Measurements from ENCODE around the gene OGA.
"Not testable (repeated sequence)": the region's sequence is repeated elsewhere in the genome, so short reads cannot be mapped to it uniquely, and the experiment has no call there.

Gene OGA

DNA sequence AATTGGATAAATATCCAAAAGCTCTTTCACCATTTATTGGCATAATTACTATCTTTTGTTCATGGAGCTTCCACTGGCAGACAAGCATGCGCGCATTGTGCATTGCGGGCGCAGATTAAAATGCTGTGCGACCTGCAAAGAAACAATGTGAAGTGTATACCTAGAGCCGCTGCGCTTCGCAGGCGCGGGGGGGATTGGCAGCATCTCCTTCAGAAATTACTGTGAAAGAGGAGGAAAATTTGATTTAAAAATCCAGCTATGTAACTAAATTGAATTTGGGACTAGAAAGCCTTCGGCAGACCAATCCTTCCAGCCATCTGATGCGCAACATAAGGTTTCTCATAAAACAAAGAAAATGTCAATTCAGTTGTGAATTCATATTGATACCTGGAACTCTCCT lies 24.7 kb downstream of the OGA start:
- DNase-seq: no peak

DNA sequence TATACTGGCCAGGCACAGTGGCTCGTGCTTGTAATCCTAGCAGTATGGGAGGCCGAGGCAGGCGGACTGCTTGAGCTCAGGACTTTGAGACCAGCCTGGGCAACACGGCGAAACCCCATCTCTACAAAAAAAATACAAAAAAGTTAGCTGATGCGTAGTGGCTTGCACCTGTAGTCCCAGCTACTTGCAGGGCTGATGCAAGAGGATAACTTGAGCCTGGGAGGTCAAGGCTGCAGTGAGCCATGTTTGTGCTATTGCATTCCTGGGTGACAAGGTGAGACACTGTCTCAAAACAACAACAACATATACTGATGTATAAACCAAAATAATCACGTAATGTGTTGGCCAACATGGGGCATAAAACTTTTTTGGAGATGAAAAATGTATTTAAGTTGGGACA lies 28.6 kb downstream of the OGA start:
- DNase-seq: no peak

GRCh38 chr10:101789231-101789630 lies 29.0 kb downstream of the OGA start:
- DNase-seq: not testable (repeated sequence)

- no peak for DNase-seq
These were observed 32.4 kb downstream of the OGA start for GRCh38 chr10:101785801-101786200.

DNA sequence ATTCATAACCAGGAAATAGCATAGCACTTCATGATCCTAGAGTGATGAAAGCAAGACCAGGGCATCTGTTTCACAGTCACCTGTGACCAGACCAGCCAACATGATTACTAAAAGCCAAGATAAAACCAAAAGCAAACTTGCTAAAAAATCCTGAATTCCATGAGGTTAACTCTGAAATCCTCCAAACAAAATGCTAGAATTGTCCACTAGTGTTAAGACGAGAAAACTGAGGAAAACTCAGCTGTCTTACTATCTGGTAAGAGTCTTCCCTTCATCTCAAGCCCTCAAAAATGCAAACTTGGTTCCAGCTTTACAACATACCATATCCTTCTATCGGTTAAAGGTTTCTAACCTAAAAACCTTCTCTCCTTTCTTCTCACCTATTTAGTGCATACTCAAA lies 33.7 kb downstream of the OGA start:
- DNase-seq: no peak

- no peak for DNase-seq
These were observed 34.5 kb downstream of the OGA start for GRCh38 chr10:101783736-101784118.

DNA sequence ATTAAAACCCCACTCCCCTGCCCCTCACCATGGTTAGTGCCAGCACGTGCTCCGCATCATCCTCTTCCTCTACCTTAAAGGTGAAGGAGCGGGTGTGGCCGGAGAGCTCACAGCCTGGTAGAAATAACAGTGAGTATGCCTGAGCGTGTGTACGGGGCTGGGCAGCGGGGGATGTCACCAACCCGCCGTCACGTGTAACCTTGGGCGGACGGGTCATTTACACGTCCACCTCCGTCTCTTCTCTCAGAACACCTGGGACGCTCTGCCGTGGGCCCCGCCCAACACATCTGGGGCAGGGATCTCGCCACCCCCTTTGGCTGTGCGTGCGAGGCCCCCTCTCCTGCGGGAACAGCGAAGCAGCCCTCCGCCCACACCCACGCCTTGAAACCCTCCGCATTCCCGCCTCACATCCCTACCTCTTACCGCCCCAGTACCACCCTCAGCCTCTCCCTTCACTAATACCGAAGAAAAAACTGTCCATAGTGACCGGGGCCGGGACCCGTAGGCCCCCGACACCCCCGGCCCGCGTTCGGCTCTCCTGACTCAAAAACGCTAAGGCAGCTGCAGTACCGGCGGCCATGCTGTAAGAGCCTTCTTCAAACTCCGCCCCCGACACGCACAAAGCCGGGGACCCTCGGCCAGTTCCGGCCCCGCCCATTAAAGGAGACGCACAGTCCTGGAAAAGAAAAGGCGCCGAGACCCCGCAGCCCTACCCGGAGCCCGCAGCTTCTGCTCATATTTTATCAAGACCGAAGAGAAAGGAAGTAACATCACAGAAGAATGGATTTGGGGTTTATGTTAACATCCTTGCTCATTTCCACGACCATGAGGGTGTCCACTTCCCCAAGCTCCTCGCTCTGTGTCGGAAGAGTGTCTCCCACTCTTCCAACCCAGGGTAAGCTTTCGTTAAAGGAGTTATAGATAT lies 35.2 kb downstream of the OGA start, which contains the start of gene NPM3:
NPM3 (minus strand) TSS at position 636 of the 925 bp plus-strand sequence; CDS start at position 580, 56 bp downstream.
- peak; percentile 33 for DNase-seq

- DNase-seq: no peak
These were observed 36.0 kb downstream of the OGA start for GRCh38 chr10:101781984-101782810.

- DNase-seq: no peak
These were observed 36.6 kb downstream of the OGA start for GRCh38 chr10:101781655-101781983.

DNA sequence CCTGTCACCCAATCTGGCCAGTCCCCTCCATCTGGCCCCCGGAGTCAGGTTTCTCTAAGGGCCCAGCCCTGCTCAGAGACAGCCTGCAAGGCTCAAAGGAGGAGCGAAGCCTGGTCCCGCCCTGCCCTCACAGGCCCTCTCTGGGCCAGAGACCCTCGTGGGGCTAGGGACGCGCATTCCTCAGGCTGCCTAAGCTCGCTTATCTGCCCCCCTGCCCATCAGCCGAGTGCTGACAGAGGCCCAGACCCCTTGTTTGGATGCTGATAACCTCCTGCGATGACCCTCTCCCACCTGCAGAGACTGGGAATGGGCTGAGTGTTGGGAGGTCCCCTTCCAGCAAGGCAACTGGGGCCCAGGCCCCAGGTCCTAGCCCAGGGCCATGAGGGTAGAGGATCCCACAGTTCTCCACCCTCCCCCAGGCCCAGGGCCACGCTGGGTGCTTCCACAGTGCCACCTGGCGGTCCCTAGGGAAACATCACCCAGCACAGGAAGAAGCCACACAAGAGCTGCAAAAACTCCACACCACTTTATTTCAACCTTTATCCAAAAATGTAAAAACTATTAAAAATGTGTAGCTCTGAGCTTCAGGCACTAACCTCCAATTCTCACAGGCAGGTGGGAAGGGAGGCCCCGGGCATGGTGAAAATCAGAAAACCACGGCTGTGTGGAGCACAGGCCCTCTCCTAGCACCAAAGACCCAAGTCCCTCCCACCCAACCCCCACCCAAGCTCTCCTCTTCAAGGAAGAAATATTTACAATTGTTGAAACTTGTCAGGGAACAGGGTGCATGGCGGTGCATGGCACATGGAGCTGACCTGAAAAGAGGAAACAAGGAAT lies 37.2 kb downstream of the OGA start:
- no peak for DNase-seq

DNA sequence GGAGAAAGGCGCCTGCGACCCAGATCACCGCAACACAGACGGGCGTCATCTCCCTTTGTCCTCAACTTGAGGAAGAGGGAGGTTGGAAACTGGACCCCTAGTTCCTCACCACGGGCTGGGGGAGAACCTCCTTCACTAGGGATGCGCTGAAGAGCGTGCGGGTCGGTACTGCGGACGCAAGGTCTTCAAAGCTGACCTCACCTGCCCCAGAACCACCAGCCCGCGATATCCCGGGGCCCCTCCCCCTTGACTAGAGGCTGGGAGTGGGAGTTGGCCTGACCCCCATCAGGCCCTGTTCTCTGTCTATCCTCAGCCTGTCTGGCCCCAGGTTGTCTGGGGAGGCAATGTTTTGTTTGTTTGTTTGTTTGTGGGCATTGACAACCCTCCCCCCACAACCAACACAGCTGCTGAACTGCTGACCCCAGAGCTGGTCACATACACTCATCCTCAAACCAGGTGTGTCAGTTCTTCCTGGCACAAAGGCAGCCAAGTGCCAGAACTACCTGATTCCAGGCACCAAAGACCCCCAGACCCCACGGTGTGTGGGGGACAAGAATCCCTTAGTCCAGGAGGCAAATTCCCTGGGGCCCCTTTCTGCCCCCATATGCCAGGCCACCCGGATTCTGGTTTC lies 37.9 kb downstream of the OGA start:
- no peak for DNase-seq

DNA sequence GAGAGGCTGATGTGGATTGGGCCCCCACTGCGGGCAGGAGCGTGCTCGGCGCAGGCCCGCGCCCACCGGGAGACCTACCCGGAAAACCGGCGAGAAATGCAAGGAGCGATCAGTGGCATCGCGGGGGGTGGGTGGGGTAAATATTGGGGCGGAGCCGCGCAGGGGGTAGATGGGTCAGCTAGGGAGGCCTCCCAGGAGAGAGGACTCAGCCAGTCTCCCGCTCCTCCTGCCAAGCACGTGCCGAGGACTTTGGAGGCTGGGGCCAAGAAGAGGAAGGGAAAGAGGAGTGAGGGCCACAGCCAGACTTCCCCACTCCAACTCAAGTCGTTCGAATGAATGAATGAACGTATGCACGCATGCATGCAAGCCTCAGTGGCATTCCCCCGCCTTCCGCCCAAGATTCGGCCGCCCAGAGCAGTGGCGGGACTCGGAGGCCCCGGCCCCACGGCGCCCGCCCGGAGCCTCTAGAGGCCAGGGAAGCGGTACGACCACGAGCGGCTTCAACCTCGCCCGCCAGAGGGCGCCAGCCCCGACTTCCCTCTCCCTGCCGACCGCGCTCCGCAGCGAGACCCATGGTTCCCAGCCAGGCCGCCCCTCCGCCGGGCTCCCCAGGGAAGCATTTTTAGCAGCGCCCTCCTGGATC lies 38.6 kb downstream of the OGA start:
- DNase-seq: peak; percentile 10

- no peak for DNase-seq
These were observed 39.3 kb downstream of the OGA start for GRCh38 chr10:101778781-101779543.

- DNase-seq: no peak
These were observed 40.0 kb downstream of the OGA start for GRCh38 chr10:101778151-101778780.

DNA sequence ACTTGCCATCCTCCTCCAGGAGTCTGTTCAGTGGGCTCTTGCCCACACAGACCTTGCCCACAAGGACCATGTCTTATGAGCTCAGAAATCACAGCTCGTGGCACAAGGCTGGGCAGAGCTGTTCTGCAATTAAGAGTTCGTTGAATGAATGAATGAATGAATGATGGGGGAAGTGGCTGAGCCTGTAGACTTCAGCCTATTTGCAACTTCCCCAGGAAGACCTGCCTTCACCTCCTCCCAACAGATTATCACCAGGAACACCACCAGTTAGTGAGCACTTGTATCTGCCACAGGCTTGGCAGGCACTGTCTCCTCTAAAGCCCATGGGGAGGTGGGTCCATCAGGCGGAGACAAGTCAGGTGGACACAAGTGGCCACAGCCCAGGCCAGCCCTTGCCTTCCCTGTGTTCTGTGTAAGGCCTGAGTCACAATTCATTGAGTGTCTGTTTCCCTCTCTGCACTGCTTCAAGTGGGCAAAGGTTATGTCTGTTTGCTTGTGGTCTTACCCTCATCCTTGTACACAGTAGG lies 40.6 kb downstream of the OGA start:
- DNase-seq: no peak

GRCh38 chr10:101776161-101776817 lies 42.0 kb downstream of the OGA start:
- DNase-seq: no peak

DNA sequence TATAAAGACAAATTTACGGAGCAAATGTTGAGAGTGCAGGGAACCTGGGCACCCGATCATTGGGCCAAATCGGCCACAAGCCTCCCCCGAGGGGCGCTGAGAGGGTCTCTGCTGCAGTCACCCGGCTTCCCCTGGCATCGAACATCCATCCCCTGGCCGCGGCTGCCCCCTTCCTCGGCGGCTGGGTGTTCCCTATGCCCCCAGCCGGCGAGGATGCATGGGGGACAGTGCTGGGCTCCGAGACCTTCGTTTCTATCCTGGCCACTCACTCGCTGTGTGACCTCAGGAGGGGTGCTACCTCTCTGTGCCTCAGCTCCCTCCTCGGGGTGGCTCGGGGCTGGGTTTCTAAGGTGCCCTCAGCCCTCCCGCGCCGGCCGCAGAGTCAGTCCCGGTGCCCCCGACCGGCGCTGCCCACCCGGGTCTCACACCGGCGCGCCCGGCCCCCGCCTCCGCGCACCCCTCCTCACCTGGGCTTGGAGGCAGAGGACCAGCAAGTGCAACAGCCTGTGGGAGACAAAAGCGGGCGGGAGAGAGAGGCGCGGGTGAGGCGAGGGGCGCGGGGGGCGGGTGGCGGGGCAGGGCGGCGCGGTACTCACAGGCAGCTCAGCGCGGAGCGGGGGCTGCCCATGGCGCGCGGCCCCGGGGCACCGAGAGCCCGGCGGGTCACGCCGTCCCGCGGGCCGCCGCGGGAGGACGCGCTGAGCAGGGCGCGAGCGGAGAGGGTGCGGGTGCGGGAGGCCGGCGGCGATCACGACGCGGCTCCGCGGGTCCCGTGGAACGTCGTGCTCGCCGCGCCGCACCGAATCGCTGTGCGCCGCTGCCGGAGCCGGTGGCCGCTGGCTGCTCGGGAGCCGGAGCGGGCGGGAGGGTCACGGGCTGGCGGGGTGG lies 42.7 kb downstream of the OGA start, which contains the start of gene FGF8:
FGF8 (minus strand) TSS at position 842 of the 888 bp plus-strand sequence; CDS start at position 628, 214 bp downstream.
- no peak for DNase-seq

GRCh38 chr10:101774589-101775272 lies 43.5 kb downstream of the OGA start:
- no peak for DNase-seq

Data from NCI-H1092 (cell line).